ENCODE results near the gene CSF1R.
"Not testable (repeated sequence)": the region's sequence is repeated elsewhere in the genome, so short reads cannot be mapped to it uniquely, and the experiment has no call there.

Gene CSF1R

GRCh38 chr5:150053713-150054392 is 32.5 kb downstream of the CSF1R start:
- no peak for DNase-seq

- DNase-seq, result peak; percentile 83 to 93
Measured at GRCh38 chr5:150052956-150053712, 33.2 kb downstream of the CSF1R start.

GRCh38 chr5:150052226-150052955 is 34.0 kb downstream of the CSF1R start:
- DNase-seq, result peak in 1 of 2 donors; percentile 40

GRCh38 chr5:150051657-150052195 is 34.6 kb downstream of the CSF1R start:
- DNase-seq, result no peak

GRCh38 chr5:150050172-150050811 is 36.1 kb downstream of the CSF1R start:
- DNase-seq, result peak in 1 of 2 donors; percentile 47

GRCh38 chr5:150046031-150046430 is 40.3 kb downstream of the CSF1R start:
- DNase-seq, result no peak

- DNase-seq, result no peak
Measured at GRCh38 chr5:150045549-150045948, 40.8 kb downstream of the CSF1R start.

GRCh38 chr5:150044712-150045111 is 41.6 kb downstream of the CSF1R start:
- DNase-seq, result no peak

GRCh38 chr5:150044329-150044681 is 42.0 kb downstream of the CSF1R start:
- DNase-seq, result no peak

- DNase-seq, result no peak
Measured at GRCh38 chr5:150043657-150044328, 42.6 kb downstream of the CSF1R start.

GRCh38 chr5:150042459-150042858 is 43.9 kb downstream of the CSF1R start:
- no peak for DNase-seq

GRCh38 chr5:150038547-150038946 is 47.8 kb downstream of the CSF1R start:
- DNase-seq, result no peak

- no peak for DNase-seq
Measured at GRCh38 chr5:150036513-150036912, 49.8 kb downstream of the CSF1R start.

GRCh38 chr5:150035139-150035895 is 51.0 kb downstream of the CSF1R start:
- peak in 1 of 2 donors; percentile 15 for DNase-seq

- no peak for DNase-seq
Measured at GRCh38 chr5:150034662-150035061, 51.7 kb downstream of the CSF1R start.

- DNase-seq, result no peak
Measured at GRCh38 chr5:150033334-150033733, 53.0 kb downstream of the CSF1R start.

- DNase-seq, result not testable (repeated sequence)
Measured at GRCh38 chr5:150028047-150028446, 58.3 kb downstream of the CSF1R start.

GRCh38 chr5:150026682-150027172 is 59.6 kb downstream of the CSF1R start:
- DNase-seq, result no peak

GRCh38 chr5:150024346-150024984 is 61.9 kb downstream of the CSF1R start:
- no peak for DNase-seq

GRCh38 chr5:150023136-150023535 is 63.2 kb downstream of the CSF1R start:
- no peak for DNase-seq

GRCh38 chr5:150022681-150023080 is 63.7 kb downstream of the CSF1R start:
- DNase-seq, result no peak

Data from inflammatory macrophage treated with lipopolysaccharide for 1 hour (primary cell).